GM18907 (cell line): ENCODE measurements around the gene PNPLA4.

Experiments
- ATAC-seq: cut with Tn5 transposase; IDR thresholded peaks from one replicate; pipeline ENCODE4 v1.9.1; 2021; ENCODE audit warnings: mild to moderate bottlenecking, moderate library complexity; ENCODE audit not compliant: unreplicated experiment

Gene PNPLA4

DNA sequence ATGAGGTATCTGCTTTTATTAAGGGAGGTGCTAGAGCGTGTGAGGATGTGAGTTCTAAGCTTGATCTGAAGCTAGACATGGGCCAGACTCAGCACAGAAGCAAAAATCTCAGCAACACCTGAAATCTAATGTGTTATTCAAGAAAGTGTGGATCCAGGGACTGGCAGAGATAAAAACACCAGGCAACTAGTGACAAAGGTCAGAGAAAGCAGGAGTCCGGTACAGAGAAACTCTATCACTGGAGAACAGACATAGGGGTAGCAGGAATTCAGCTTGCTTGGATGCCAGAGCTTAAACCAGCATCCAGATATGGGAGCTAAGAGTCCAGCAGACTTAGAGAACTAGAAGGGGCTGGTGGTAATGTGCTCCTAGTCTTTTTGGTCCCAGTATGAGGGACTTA lies 50.3 kb downstream of the PNPLA4 start:
- no peak for ATAC-seq

DNA sequence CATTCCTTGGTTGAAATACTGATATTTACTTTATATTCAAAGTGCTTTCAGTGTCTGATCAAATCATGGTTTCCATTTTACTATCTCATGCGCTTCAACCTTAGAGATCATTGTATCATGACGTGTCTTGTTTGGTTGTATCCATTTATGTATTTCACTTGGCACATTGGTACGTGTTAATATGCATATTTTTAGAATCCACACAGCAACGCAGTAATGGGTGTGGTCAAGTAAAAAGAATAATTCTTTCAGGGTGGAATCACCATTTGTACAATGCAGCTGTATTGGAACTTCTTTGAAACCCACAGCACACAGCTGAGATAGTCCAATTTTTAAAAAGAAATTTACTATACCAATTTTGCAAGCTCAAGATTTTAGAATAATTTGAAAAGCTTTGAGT lies 55.2 kb downstream of the PNPLA4 start:
- ATAC-seq, result no peak

DNA sequence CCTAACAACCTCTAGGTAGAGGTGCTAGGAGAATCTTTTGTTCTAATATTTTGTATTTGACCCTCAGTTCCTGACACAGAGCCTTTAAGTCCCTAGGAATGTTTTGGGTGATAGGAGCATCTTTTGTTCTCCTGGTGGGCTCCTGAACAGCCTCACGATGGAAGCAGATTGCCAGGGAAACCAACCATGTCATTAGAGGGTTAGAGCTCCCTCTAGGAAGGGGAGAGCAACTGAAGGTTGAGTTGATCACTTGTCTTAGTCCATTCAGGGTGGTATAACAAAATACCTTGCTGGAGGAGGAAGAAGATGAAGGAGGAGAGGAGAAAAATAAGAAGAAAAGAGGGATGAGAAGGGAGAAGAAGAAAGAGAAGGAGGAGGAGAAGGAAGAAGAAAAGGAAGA lies 75.0 kb downstream of the PNPLA4 start:
- ATAC-seq, result no peak
